Activated CD8-positive, alpha-beta T cell treated with anti-CD3 and anti-CD28 coated beads for 36 hours (primary cell): ENCODE data around the gene MFN1. TPM values are rescaled to one million over a fixed set of nuclear protein-coding genes. Genes with fewer than 3 reads are reported as not detected.

Experiments used
- ATAC-seq: fragments of 200-7000 bp; cut with Tn5 transposase; one replicate; pipeline ENCODE4 v1.10.0; 2021; ENCODE audit warnings: mild to moderate bottlenecking, moderate library complexity
- CTCF ChIA-PET: fragments of 350-600 bp; sonication (Branson Sonifier 250); formaldehyde crosslinking; loops from one replicate; lab custom pipeline; 2021; ENCODE audit warnings: antibody characterized with exemption; lab: Charles Lee
- POLR2A ChIA-PET: fragments of 350-600 bp; sonication (Branson Sonifier 250); formaldehyde crosslinking; loops from one replicate; lab custom pipeline; 2021; ENCODE audit warnings: antibody characterized with exemption; lab: Charles Lee
- DNase-seq: peaks from one replicate; pipeline ENCODE4 v3.0.0-alpha.2; 2020
- H3K27ac Mint-ChIP-seq: one replicate; pipeline ENCODE4 v1.8.0; 2021; ENCODE audit warnings: mild to moderate bottlenecking, mixed read lengths
- H3K27me3 Mint-ChIP-seq: one replicate; pipeline ENCODE4 v1.8.0; 2021; ENCODE audit warnings: mixed read lengths
- H3K36me3 Mint-ChIP-seq: one replicate; pipeline ENCODE4 v1.8.0; 2021; ENCODE audit warnings: low read depth, mixed read lengths
- H3K4me1 Mint-ChIP-seq: one replicate; pipeline ENCODE4 v1.8.0; 2021; ENCODE audit warnings: low read depth, mixed read lengths
- H3K4me3 Mint-ChIP-seq: one replicate; pipeline ENCODE4 v1.8.0; 2021; ENCODE audit warnings: mild to moderate bottlenecking, moderate library complexity, mixed read lengths
- H3K9me3 Mint-ChIP-seq: one replicate; pipeline ENCODE4 v1.8.0; 2021; ENCODE audit warnings: mixed read lengths
- CTCF ChIP-seq: fragments of 200-600 bp; IDR thresholded peaks from one replicate; pipeline ENCODE4 v1.8.0; 2022; ENCODE audit warnings: antibody characterized with exemption, mild to moderate bottlenecking
- intact Hi-C: fragments of 100-400 bp; cut with micrococcal nuclease; formaldehyde crosslinking; loops from one replicate; pipeline ENCODE4 v1.10.0; 2022
- total RNA-seq, 2 experiments: library from RNA; stranded (reverse); gene quantifications; one replicate each; pipeline ENCODE4 v1.2.3, GENCODE V29; 2021

The MFN1 gene
- total RNA-seq, 2 experiments from 2014 or later, result 31.9 to 34.8 TPM

DNA sequence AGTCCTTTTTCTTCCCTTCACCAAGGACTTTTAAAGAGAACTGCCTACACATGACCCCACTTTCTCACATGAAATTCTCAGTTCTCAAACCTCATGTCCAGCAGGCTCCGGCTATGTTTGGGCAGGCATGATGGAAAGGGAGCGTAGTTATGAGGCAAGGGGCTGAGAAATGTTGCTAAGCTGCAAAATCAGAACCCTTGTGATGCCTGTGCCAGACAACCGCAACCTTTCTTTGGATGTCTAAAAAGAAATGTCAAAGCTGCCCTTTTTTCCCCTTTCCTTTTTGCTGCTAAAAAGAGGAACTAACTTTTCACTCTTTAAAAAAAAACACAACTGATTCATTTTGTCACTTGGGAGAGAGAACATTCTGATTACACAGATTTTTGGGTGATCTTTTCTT is 84.5 kb downstream of the MFN1 start:
- DNase-seq (no peak), ATAC-seq (no peak)
- intact Hi-C loops, result no loop called here
- no peaks in the 10 kb centered on the region for H3K4me1 Mint-ChIP-seq
- no peaks in the 10 kb centered on the region for H3K9me3 Mint-ChIP-seq
- POLR2A ChIA-PET, result no interaction called here
- peaks cover 1% of the 10 kb centered on the region for H3K27me3 Mint-ChIP-seq
- H3K36me3 Mint-ChIP-seq, result no peaks in the 10 kb centered on the region
- no peak overlapping the region for H3K4me3 Mint-ChIP-seq
- no peak overlapping the region for H3K27ac Mint-ChIP-seq
- CTCF ChIA-PET, result no interaction called here
- no peak for TF ChIP-seq CTCF

DNA sequence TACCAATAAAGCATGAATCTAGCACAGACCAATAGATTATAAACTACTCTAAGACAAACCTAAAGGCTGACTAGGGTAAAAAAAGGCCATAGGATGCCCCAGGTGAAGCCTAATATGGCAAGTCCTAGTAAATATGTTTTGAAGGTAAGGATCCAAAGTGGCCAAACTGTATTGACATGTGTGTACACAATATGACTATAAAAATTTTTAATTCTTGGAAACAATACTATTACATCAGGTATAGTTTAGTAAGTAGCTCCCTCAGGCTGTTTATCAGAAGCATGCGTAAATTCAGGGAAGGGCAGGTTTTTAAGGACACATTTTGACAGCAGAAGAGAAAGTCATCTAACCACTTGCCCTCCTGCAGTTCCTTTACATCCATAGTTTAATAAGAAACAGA is 84.9 kb downstream of the MFN1 start:
- no peak for ATAC-seq

DNA sequence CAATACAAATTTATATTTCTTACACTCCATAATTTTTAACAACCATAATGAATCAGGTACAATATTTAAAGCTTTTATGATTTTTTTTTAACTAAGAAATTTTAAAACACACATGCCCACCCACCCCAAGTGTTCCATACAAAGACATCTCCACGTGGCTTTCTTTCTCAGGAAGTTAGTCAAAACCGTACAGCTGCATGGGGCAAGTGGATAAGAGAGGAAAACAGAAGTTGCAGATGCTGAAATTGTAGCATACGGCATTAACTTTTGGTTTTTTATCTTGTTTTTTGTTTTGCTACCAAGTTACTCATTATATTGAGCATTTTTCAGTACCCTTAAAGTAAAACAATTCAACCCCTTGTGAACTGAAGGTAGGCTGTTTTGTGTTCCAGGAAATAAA is 89.0 kb downstream of the MFN1 start:
- DNase-seq (no peak), ATAC-seq (no peak)
- Mint-ChIP-seq H3K27me3 (no peaks in the 10 kb centered on the region), H3K4me3 (no peak overlapping the region), H3K36me3 (no peaks in the 10 kb centered on the region), H3K27ac (no peak overlapping the region), H3K9me3 (no peaks in the 10 kb centered on the region), H3K4me1 (peaks cover 3% of the 10 kb centered on the region)
- intact Hi-C loops, result no loop called here
- ChIA-PET CTCF (interaction anchor here (1.7 kb wide), 1 partner anchor 10 kb away, joined by 4 read pairs; no protein-coding TSS in a partner anchor), POLR2A (no interaction called here)
- TF ChIP-seq CTCF, result no peak

More for the DNA sequence above, 84.9 kb downstream of the MFN1 start:
- no peak overlapping the region for H3K4me3 Mint-ChIP-seq
- no peaks in the 10 kb centered on the region for H3K36me3 Mint-ChIP-seq
- intact Hi-C loops, result no loop called here
- no peak for TF ChIP-seq CTCF
- no peaks in the 10 kb centered on the region for H3K4me1 Mint-ChIP-seq
- no peaks in the 10 kb centered on the region for H3K9me3 Mint-ChIP-seq
- POLR2A ChIA-PET, result no interaction called here
- CTCF ChIA-PET, result no interaction called here
- DNase-seq, result no peak
- peaks cover 1% of the 10 kb centered on the region for H3K27me3 Mint-ChIP-seq
- H3K27ac Mint-ChIP-seq, result no peak overlapping the region

GRCh38 chr3:179438841-179439240 is 91.3 kb downstream of the MFN1 start:
- intact Hi-C loops, result no loop called here
- DNase-seq, result no peak
- no peak for ATAC-seq
- ChIA-PET CTCF (interaction anchor here (1.2 kb wide), 1 partner anchor 10 kb away, joined by 4 read pairs; no protein-coding TSS in a partner anchor), POLR2A (interaction anchor here (0.7 kb wide), 1 partner anchor 121 kb away, joined by 3 read pairs; no protein-coding TSS in a partner anchor)
- Mint-ChIP-seq H3K4me3 (no peak overlapping the region), H3K9me3 (no peaks in the 10 kb centered on the region), H3K36me3 (no peaks in the 10 kb centered on the region), H3K27me3 (peaks cover 3% of the 10 kb centered on the region), H3K27ac (no peak overlapping the region), H3K4me1 (peaks cover 3% of the 10 kb centered on the region)
- no peak for TF ChIP-seq CTCF

Other genes starting within 250 kb of the MFN1 start
- gene PIK3CA, start 199.4 kb upstream of the MFN1 start, total RNA-seq, result 10 to 100 TPM; 14.1 to 20.8 TPM
- under 1 TPM; 0.34 TPM for gene KCNMB3, start 96.6 kb upstream of the MFN1 start, total RNA-seq
- gene ZNF639, start 24.7 kb upstream of the MFN1 start, total RNA-seq, result 10 to 100 TPM; 35.1 to 35.4 TPM
- gene GNB4, start 103.8 kb downstream of the MFN1 start, total RNA-seq, result 1 to 10 TPM; 1.1 to 1.3 TPM
- 10 to 100 TPM; 87.1 to 88.4 TPM for gene ACTL6A, start 215.2 kb downstream of the MFN1 start, total RNA-seq